H54 (cell line): ENCODE data around the gene HOXD10.
A peak's percentile ranks its signal among the peaks of the same experiment; 100 is the strongest.

Source experiments
- DNase-seq: peaks from one replicate; pipeline ENCODE4 v3.0.0; 2011; ENCODE audit warnings: low spot score, mixed read lengths; ENCODE audit not compliant: insufficient read length
- FAIRE-seq: peaks from 3 replicates; lab custom pipeline; 2011; peaks lifted over from hg19 to GRCh38; lab: Jason Lieb, UNC
- POLR2A ChIP-seq: IDR thresholded peaks from 2 replicates; pipeline ENCODE4 v1.6.1; 2011; ENCODE audit warnings: low read depth, mild to moderate bottlenecking, low read length

Gene HOXD10

GRCh38 chr2:176130957-176131847, 14.6 kb downstream of the HOXD10 start:
- no peak for DNase-seq
- no peak for FAIRE-seq
- no peak for TF ChIP-seq POLR2A

- FAIRE-seq (no peak), DNase-seq (no peak)
- TF ChIP-seq POLR2A = no peak
Measured at GRCh38 chr2:176131848-176132158, 15.2 kb downstream of the HOXD10 start.

GRCh38 chr2:176132205-176133171, 15.9 kb downstream of the HOXD10 start:
- DNase-seq = no peak
- FAIRE-seq = peak; percentile 30
- no peak for TF ChIP-seq POLR2A

GRCh38 chr2:176133389-176133788, 16.8 kb downstream of the HOXD10 start:
- FAIRE-seq (no peak), DNase-seq (no peak)
- no peak for TF ChIP-seq POLR2A

GRCh38 chr2:176134035-176134434, 17.5 kb downstream of the HOXD10 start:
- no peak for TF ChIP-seq POLR2A
- FAIRE-seq = no peak
- DNase-seq = no peak

- TF ChIP-seq POLR2A = no peak
- no peak for FAIRE-seq
- DNase-seq = no peak
Measured at GRCh38 chr2:176135035-176135440, 18.5 kb downstream of the HOXD10 start.

- TF ChIP-seq POLR2A = no peak; the same call in 1 of the 2 replicates
- FAIRE-seq (no peak), DNase-seq (peak; percentile 62)
Measured at GRCh38 chr2:176136374-176137251, 20.0 kb downstream of the HOXD10 start.

- TF ChIP-seq POLR2A = no peak
- DNase-seq (no peak), FAIRE-seq (no peak)
Measured at GRCh38 chr2:176137252-176137580, 20.6 kb downstream of the HOXD10 start.

GRCh38 chr2:176137906-176138305, 21.3 kb downstream of the HOXD10 start:
- FAIRE-seq (no peak), DNase-seq (no peak)
- TF ChIP-seq POLR2A = no peak

GRCh38 chr2:176138526-176138922, 21.9 kb downstream of the HOXD10 start:
- FAIRE-seq = no peak
- no peak for TF ChIP-seq POLR2A
- DNase-seq = no peak

- FAIRE-seq = no peak
- TF ChIP-seq POLR2A = no peak
- no peak for DNase-seq
Measured at GRCh38 chr2:176138923-176139660, 22.5 kb downstream of the HOXD10 start.

- no peak for TF ChIP-seq POLR2A
- DNase-seq (no peak), FAIRE-seq (no peak)
Measured at GRCh38 chr2:176139661-176140512, 23.3 kb downstream of the HOXD10 start.
